ENCODE measurements around the gene FBXO15.

The FBXO15 gene

DNA sequence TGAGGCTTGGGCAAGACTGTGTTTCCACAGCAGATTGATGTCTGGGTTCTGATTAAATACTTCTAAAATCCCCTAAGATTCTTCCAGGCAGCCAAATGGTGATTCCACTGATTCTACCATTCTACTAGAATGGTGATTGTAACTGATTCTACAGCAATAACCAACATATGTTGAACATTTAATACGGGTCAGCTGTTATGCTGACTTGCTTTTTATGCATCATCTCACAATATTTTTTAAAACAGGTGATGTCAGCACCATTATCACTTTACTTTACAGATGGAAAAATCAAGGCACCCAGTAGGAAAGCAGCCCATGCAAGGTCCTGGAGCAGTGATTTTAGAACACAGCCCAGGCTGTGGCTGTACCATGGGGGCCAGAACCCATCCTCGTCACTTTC, 38.2 kb upstream of the FBXO15 start:
- DNase-seq (ENCODE audit: low read depth): no peak
- no peak overlapping the region for H3K4me3 ChIP-seq (ENCODE audit: low read depth, low read length)
- TF ChIP-seq, protein P1, sequence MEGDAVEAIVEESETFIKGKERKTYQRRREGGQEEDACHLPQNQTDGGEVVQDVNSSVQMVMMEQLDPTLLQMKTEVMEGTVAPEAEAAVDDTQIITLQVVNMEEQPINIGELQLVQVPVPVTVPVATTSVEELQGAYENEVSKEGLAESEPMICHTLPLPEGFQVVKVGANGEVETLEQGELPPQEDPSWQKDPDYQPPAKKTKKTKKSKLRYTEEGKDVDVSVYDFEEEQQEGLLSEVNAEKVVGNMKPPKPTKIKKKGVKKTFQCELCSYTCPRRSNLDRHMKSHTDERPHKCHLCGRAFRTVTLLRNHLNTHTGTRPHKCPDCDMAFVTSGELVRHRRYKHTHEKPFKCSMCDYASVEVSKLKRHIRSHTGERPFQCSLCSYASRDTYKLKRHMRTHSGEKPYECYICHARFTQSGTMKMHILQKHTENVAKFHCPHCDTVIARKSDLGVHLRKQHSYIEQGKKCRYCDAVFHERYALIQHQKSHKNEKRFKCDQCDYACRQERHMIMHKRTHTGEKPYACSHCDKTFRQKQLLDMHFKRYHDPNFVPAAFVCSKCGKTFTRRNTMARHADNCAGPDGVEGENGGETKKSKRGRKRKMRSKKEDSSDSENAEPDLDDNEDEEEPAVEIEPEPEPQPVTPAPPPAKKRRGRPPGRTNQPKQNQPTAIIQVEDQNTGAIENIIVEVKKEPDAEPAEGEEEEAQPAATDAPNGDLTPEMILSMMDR (IDR thresholded peaks at IDR 0.05; ENCODE audit: low read depth, low read length, missing control alignments): no peak
- in situ Hi-C loops (cut with HindIII; ENCODE audit: low sequenced_read_pairs): loop anchor here (25.0 kb wide), 2 partner anchors 151 to 276 kb away; partner anchors contain the start of gene DIPK1C

DNA sequence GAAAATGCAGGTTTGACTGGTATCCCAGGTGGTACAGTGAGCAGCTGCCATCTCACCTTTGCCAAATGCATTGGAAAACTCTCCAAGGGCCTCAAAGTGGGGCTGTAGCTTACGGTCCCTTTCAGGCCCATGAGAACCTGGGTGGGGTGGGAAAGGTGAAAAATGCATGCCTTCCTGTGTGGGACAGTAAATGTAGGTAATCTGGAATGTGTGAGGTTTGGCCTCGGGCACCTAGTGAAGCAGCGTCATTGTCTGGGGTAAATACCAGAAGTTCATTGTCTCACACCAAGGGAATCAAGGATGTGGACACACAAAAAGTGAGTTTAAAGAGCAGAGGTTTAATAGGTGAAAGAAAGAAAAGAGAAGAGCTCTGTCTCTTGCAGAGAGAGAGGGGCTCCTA, 37.2 kb upstream of the FBXO15 start:
- no peak for DNase-seq (ENCODE audit: low read depth)
- no peak overlapping the region for H3K4me3 ChIP-seq (ENCODE audit: low read depth, low read length)
- TF ChIP-seq, protein P1 (IDR thresholded peaks at IDR 0.05; ENCODE audit: low read depth, low read length, missing control alignments): no peak
- in situ Hi-C loops (cut with HindIII; ENCODE audit: low sequenced_read_pairs): loop anchor here (25.0 kb wide), 2 partner anchors 152 to 277 kb away; partner anchors contain the start of gene DIPK1C

DNA sequence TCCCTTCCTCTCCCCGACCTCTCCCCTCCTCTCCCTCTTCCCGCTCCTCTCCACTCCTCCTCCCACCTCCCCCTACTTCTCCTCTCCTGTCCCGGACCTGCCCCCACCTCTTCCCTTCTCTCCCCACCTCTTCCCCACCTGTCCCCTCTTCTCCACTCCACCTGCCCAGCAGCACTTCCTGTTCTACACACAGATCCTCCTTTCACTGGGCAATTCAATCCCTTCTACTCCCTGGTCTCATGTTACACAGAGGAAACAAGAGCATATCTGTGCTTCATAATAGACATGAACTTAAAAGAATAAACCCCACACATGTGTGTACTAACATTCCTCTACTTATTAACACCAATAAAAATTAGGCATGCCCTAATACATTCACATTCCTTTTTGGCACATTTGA, 35.5 kb upstream of the FBXO15 start:
- TF ChIP-seq, protein P1 (IDR thresholded peaks at IDR 0.05; ENCODE audit: low read depth, low read length, missing control alignments): no peak
- H3K4me3 ChIP-seq (ENCODE audit: low read depth, low read length): no peak overlapping the region
- in situ Hi-C loops (cut with HindIII; ENCODE audit: low sequenced_read_pairs): loop anchor here (25.0 kb wide), 2 partner anchors 154 to 279 kb away; partner anchors contain the start of gene DIPK1C
- DNase-seq (ENCODE audit: low read depth): no peak

DNA sequence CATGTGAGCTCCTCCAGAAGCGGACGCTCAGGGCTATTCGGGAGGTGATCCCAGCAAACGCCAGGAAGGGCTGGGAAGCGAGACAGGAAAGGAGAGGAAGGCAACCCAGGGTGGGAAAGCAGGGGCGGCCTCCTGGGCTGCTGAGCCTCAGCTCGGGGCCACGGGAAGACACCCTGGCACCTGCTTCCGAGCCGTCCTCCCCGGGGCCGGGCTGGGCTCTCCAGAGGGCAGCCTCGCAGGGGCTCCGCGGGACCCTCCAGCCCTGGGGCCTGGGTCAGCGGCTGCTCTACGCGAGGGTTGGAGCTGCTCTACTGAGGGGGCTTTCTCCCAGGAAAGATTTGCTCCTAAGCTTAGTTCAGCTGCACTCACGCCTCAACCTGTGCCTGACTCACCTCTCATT, 34.7 kb upstream of the FBXO15 start:
- no peak overlapping the region for H3K4me3 ChIP-seq (ENCODE audit: low read depth, low read length)
- TF ChIP-seq, protein P1 (IDR thresholded peaks at IDR 0.05; ENCODE audit: low read depth, low read length, missing control alignments): no peak
- in situ Hi-C loops (cut with HindIII; ENCODE audit: low sequenced_read_pairs): loop anchor here (25.0 kb wide), 2 partner anchors 155 to 280 kb away; partner anchors contain the start of gene DIPK1C
- no peak for DNase-seq (ENCODE audit: low read depth)

DNA sequence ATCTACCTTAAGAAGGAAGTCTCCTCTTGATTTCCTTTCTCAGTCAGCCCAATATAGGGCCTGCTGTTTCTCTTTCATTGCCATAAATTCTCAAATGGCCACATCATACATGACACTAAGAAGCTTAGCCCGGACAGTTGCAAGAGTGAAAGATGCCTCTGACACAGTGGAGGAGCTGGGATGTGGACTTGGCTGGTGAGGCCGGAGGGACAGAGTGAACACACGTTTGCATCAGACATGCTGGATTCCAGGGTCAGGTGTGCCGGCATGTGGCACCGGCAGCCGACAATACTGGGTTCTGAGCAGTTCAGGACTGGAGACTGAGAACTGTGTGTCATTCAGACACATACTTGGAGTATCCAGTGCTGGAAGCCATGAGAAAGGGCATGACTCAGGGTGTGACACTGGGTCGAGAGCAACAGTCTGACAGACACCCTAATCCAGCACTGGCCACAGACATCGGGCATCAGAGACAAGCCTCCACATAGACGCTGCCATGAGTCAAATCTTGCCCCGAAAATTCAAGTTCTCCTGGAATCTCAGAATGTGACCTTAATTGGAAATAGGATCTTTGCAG, 32.1 kb upstream of the FBXO15 start:
- in situ Hi-C loops (cut with HindIII; ENCODE audit: low sequenced_read_pairs): loop anchor here (25.0 kb wide), 2 partner anchors 158 to 283 kb away; partner anchors contain the start of gene DIPK1C
- no peak overlapping the region for H3K4me3 ChIP-seq (ENCODE audit: low read depth, low read length)
- DNase-seq (ENCODE audit: low read depth): no peak
- TF ChIP-seq, protein P1 (IDR thresholded peaks at IDR 0.05; ENCODE audit: low read depth, low read length, missing control alignments): no peak

DNA sequence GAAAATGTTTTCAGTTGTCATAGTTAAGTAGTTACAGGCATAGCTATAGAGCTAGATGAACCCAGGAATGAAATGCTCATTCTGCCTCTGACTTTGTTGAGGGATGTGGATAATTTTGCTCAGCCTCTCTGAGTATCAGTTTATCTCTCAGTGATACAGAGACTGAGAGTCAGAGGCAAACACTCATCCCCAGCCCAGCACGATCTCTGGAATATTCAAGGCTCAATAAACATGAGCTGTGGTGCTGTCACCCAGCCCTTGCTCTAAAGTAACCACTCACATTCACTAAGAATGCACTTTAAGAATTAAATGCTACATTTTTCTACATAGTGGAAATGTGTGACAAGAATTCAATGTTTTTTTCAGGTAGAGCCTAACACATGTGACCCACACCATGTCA, 31.2 kb upstream of the FBXO15 start:
- TF ChIP-seq, protein P1 (IDR thresholded peaks at IDR 0.05; ENCODE audit: low read depth, low read length, missing control alignments): no peak
- H3K4me3 ChIP-seq (ENCODE audit: low read depth, low read length): no peak overlapping the region
- in situ Hi-C loops (cut with HindIII; ENCODE audit: low sequenced_read_pairs): loop anchor here (25.0 kb wide), 2 partner anchors 158 to 283 kb away; partner anchors contain the start of gene DIPK1C
- DNase-seq (ENCODE audit: low read depth): no peak
